NCI-H2107 treated with DMSO at 0.1 percent for 48 hours (cell line): Measurements from ENCODE around the gene CFAP97D2.
A peak's percentile ranks its signal among the peaks of the same experiment; 100 is the strongest.
"Not testable (repeated sequence)": the region's sequence is repeated elsewhere in the genome, so short reads cannot be mapped to it uniquely, and the experiment has no call there.

Experiments
- DNase-seq: peaks from one replicate; lab custom pipeline; 2025; ENCODE audit not compliant: unreplicated experiment; lab: John Stamatoyannopoulos, UW

The CFAP97D2 gene

DNA sequence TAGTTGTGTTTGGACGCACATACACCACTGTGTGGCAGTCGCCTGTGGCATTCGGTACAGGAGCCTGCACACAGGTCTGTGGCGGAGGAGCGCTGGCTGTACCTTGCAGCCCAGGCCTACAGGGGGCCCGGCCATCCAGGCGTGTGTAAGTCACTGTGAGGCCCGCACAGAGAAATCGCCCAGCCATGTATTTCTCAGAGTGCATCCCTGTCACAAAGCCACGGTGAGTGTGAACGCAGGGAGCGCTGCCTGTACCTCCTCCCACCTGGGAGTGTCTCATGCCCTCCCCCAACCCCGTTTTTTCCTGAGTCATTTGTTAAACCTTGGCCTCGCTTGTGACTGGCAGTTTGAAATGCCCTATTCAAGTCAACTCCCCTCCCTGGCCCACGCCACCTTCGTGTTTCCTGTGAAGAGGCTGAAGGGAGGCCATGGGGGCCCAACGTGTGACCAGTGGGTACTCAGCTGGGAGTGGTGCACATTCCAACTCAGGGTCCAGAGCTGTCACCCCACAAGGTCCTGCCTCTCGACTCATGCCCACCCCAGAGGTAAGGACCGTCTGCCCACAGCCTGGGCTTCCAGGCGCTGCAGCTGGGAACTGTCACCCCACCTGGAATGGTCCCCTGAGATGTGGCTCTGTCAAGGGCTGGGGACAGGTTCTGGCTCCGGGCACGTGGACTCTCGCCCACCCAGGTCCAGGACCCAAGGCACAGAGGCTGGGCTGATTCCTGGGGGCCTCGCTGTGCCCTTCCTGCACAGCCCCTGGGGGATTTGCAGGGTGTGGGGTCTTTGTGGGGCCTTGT lies 35.1 kb upstream of the CFAP97D2 start:
- no peak for DNase-seq

DNA sequence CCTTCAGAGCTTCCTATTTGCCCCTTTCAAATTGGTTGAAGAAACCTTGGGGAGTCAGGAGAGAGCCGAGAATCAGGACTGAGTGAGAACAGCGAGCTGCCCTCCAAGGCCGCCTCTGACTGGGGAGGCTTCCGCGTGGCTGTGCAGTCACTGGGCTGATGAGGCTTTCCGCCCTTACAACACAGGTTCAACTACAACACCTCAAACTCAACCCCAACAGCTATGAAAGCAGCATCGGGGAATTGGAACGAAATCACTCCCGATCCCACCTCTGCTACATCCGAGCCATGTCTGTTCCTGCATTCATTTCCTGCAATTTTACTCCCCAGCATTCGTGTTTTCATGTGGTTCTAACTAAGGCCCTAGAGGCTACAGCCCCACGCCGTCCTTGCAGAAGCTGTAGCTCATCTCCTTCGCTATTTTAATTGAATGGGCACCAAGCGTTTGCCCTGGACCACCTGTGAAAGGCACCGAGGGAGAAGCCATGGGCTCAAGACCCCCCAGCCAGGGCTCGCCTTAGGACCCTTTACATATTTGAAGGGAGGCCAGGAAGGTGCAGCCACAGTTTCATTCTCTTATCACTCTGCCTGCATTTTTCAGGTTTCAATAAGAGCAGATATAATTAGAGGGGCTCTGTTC lies 34.3 kb upstream of the CFAP97D2 start:
- no peak for DNase-seq

DNA sequence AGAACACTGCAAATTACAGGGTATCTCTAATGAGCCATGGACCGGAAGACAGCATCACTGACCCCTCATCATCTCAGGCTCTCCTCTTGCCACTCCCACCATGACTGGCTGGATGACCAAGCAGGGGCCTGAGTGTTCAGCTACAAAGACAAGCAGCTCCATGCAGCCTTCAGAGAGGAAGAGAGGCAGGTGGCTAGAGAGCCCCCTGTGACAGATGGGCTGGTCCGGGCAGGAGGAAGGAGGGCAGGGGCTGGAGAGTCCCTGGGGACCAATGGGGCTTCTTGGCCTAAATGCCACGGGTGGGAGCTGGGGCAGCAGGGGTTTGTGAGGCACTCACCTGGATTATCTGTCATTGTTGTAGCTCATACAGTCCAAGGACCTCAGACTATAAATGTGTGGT lies 33.8 kb upstream of the CFAP97D2 start:
- DNase-seq: no peak

DNA sequence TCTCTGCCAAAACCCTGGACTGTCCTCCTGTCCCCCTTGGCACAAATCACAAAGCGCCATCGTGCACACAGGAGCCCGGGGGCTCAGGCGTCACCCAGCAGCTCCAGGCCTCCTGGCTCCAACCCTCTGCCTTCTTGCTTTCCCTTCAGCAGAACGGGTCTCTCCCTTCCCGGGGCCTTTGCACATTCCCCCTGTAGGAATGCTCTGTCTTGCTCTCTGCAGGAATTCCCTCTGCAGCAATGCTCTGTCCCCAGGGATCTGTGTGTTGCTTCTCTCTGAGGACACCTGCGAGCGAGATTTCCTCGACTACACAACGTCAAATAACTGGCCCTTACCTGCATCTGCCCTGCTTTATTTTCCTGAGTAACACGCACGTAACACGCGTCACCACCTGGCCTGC lies 33.3 kb upstream of the CFAP97D2 start:
- DNase-seq: no peak

- DNase-seq: no peak
Observed at GRCh38 chr13:114146173-114146572, 32.9 kb upstream of the CFAP97D2 start.

- no peak for DNase-seq
Observed at GRCh38 chr13:114146629-114147028, 32.4 kb upstream of the CFAP97D2 start.

DNA sequence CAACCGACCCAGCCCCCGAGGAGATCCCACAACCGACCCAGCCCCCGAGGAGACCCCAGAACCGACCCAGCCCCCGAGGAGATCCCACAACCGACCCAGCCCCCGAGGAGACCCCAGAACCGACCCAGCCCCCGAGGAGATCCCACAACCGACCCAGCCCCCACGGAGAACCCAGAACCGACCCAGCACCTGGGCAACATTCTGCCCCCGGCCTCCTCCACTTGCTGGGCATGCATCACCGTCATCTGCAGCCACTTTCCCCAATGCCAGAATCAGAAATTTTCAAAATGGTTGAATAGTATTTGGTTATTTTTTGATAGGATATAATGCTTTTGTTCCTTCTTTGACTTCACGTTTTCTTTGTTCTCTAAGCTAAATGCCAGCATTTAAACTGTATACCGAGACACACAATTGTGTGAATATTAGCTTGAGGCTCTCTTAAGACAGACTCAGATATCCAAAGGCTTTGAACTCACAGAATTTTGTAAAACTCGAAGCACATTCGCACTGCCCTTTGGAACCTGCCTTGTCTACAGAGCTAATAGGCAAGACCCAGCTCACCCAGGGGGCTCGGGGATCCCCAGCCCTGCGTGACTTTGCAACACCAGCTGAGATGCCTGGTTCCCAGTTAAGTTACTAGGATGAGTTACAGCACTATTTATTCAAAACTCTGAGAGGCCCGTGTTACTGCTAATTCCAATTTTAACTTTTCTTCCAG lies 31.1 kb upstream of the CFAP97D2 start:
- DNase-seq: no peak

- DNase-seq: peak; percentile 42
Observed at GRCh38 chr13:114148521-114148855, 30.6 kb upstream of the CFAP97D2 start.

GRCh38 chr13:114148886-114149285 lies 30.2 kb upstream of the CFAP97D2 start:
- DNase-seq: not testable (repeated sequence)

DNA sequence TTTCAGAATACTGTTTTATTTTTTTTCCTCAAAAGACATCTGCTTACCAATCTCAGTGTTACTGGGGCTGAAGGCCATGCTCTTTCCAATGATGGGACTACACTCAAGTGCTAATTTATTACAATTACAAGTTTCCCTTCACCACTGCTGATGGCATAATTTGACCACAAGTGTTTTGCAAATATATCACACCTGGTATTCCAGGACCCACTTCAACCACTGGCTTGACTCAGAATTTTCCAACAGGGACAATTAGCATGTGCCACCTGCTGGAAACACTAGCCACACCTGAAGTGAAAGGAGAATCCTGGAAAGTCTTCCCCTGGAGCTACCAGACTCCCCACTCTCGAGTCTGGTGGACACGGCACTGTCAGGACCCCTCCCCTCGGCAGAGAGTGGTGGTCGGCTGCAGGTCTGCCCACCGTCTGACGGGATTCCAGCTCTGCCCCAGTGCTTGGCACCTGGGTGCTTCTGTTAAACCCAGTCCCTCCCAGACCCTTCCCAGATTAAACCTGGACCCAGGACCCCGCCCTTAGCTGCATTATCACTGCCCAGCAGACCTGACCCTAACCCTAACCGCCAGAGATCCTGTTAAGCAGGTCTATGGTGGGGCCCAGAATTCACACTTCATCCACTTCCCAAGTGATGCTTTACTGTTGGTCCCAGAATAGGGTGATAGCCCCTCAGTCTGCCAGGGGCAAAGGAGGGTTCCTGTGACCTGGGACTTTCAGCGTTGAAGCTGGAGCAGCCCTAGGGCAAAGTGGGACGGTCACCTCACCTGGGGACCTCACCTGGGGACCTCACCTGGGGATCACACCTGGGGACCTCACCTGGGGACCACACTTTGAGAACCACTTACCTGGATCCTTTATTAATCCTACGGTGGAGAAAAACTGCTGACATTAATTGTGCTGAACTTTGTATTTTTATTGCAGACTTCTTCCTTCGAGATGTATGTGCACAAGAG lies 29.0 kb upstream of the CFAP97D2 start:
- DNase-seq: peak; percentile 95

DNA sequence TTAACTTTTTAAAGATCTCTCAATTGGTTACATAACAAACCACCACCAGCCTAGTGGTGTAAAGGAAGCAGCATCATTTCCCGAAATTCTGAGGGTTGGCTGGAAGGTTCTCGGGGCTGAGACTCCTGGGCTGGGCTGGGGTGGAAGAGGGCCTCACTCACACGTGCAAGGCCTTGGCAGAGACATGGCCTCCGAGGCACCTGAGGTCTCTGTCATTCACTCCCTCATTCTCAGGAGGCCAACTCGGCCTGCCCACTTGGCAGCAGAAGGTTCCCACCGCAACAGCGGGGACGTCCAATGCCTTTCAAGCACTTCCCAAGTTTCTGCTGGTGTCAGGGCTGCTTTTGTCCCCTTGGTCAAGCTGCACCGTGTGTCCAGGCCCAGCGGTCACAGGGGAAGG lies 28.0 kb upstream of the CFAP97D2 start:
- no peak for DNase-seq

- DNase-seq: peak; percentile 16
Observed at GRCh38 chr13:114151565-114152284, 27.3 kb upstream of the CFAP97D2 start.

GRCh38 chr13:114152285-114152645 lies 26.8 kb upstream of the CFAP97D2 start:
- DNase-seq: no peak

DNA sequence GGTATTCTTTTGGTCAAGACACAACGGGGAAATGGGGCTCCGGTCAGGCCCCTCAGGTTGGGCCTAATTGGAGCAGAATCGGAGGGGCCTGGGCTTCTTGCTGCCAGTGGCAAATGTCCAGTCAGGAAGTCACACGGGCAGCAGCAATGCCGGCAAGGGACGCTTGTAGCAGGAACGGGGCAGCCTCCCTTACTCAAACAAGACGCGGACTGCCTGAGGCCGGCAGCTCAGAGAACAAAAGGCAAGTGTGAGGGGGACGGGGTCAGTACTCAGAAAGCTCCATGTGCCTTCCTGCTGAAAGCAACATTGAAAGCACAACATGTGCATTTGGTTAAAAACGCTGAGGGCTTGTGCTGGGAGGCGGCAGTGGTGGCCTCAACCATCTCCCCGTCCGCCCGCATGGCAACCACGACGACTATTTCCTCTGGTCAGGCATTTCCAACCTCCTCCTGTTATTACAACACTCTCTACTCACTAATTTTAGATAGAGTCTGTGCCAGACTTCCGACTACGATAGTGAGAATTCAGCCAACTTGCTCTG lies 26.2 kb upstream of the CFAP97D2 start:
- no peak for DNase-seq

- no peak for DNase-seq
Observed at GRCh38 chr13:114153485-114154080, 25.5 kb upstream of the CFAP97D2 start.

- DNase-seq: no peak
Observed at GRCh38 chr13:114154476-114154875, 24.6 kb upstream of the CFAP97D2 start.

- DNase-seq: no peak
Observed at GRCh38 chr13:114155320-114155719, 23.7 kb upstream of the CFAP97D2 start.

- no peak for DNase-seq
Observed at GRCh38 chr13:114155926-114156883, 22.9 kb upstream of the CFAP97D2 start.
